HepG2 (cell line): ENCODE data around the gene HOXA6. TPM values are rescaled to one million over a fixed set of nuclear protein-coding genes. Genes with fewer than 3 reads are reported as not detected.
A peak's percentile ranks its signal among the peaks of the same experiment; 100 is the strongest.

Experiments used
- CBFB ChIP-seq: sonication (generic); formaldehyde crosslinking; IDR thresholded peaks from 2 replicates; pipeline ENCODE4 v1.4.0; 2020; ENCODE audit warnings: missing genetic modification reagents
- FOXA3 ChIP-seq: IDR thresholded peaks from 2 replicates; pipeline ENCODE4 v1.6.1; 2016; ENCODE audit warnings: missing genetic modification reagents, missing compliant biosample characterization
- GABPA ChIP-seq, 2 experiments: IDR thresholded peaks; 2 replicates each; pipeline ENCODE4 v1.6.1; 2011 to 2016; ENCODE audit warnings: low read depth in 2 of 2, low read length in 1 of 2, missing biosample characterization in 1 of 2, missing genetic modification characterization in 1 of 2
- HNF4A ChIP-seq: sonication (generic); formaldehyde crosslinking; IDR thresholded peaks from 2 replicates; pipeline ENCODE4 v1.4.0; 2020; ENCODE audit warnings: missing genetic modification reagents
- MAF1 ChIP-seq: sonication (generic); formaldehyde crosslinking; IDR thresholded peaks from 2 replicates; pipeline ENCODE4 v1.5.0; 2020; ENCODE audit warnings: missing genetic modification reagents, borderline replicate concordance
- NFE2L1 ChIP-seq: sonication (generic); formaldehyde crosslinking; IDR thresholded peaks from 2 replicates; pipeline ENCODE4 v1.4.0; 2020; ENCODE audit warnings: missing genetic modification reagents, mild to moderate bottlenecking, borderline replicate concordance
- NKX3-1 ChIP-seq: sonication (generic); formaldehyde crosslinking; IDR thresholded peaks from 2 replicates; pipeline ENCODE4 v1.5.0; 2020; ENCODE audit warnings: missing genetic modification reagents
- NR3C1 ChIP-seq: sonication (generic); formaldehyde crosslinking; IDR thresholded peaks from 2 replicates; pipeline ENCODE4 v1.4.0; 2020; ENCODE audit warnings: missing genetic modification reagents
- PAXIP1 ChIP-seq: sonication (generic); formaldehyde crosslinking; conservative IDR thresholded peaks from 2 replicates; pipeline ENCODE4 v1.4.0; 2020; ENCODE audit warnings: mild to moderate bottlenecking, missing genetic modification reagents, moderate library complexity
- PRMT3 ChIP-seq: sonication (generic); formaldehyde crosslinking; IDR thresholded peaks from 2 replicates; pipeline ENCODE4 v1.8.1; 2022; ENCODE audit warnings: low read depth, mild to moderate bottlenecking, moderate library complexity, missing genetic modification reagents, borderline replicate concordance
- SPEN ChIP-seq: sonication (generic); formaldehyde crosslinking; IDR thresholded peaks from 2 replicates; pipeline ENCODE4 v1.5.1; 2020; ENCODE audit warnings: low read depth, mild to moderate bottlenecking, missing genetic modification reagents
- SRSF9 ChIP-seq: fragments of 200-400 bp; formaldehyde crosslinking; IDR thresholded peaks from 2 replicates; pipeline ENCODE4 v1.6.1; 2018; ENCODE audit warnings: borderline replicate concordance, mild to moderate bottlenecking, low read depth, low read length; ENCODE audit not compliant: insufficient read depth, poor library complexity, severe bottlenecking
- ZMAT3 ChIP-seq: sonication (generic); formaldehyde crosslinking; conservative IDR thresholded peaks from 2 replicates; pipeline ENCODE4 v1.7.0; 2021; ENCODE audit warnings: missing genetic modification reagents
- ZNF3 ChIP-seq: IDR thresholded peaks from 2 replicates; pipeline ENCODE4 v1.7.0; 2017; ENCODE audit warnings: inconsistent platforms
- ZNF510 ChIP-seq: sonication (generic); formaldehyde crosslinking; IDR thresholded peaks from 2 replicates; pipeline ENCODE4 v1.4.0; 2020; ENCODE audit warnings: low read depth, mild to moderate bottlenecking, missing genetic modification reagents
- ZNF557 ChIP-seq: sonication (generic); formaldehyde crosslinking; IDR thresholded peaks from 2 replicates; pipeline ENCODE4 v1.4.0; 2020; ENCODE audit warnings: missing genetic modification reagents
- ZNF670 ChIP-seq: sonication (generic); formaldehyde crosslinking; IDR thresholded peaks from 2 replicates; pipeline ENCODE4 v1.8.0; 2022; ENCODE audit warnings: mild to moderate bottlenecking, missing genetic modification reagents, borderline replicate concordance
- ZNF709 ChIP-seq: sonication (generic); formaldehyde crosslinking; IDR thresholded peaks from 2 replicates; pipeline ENCODE4 v1.5.0; 2020; ENCODE audit warnings: mild to moderate bottlenecking, missing genetic modification reagents
- ZNF746 ChIP-seq: sonication (generic); formaldehyde crosslinking; IDR thresholded peaks from 2 replicates; pipeline ENCODE4 v1.8.0; 2022; ENCODE audit warnings: mild to moderate bottlenecking, missing genetic modification reagents
- ZSCAN9 ChIP-seq: IDR thresholded peaks from 2 replicates; pipeline ENCODE4 v1.6.1; 2016; ENCODE audit warnings: borderline replicate concordance
- polyA plus RNA-seq, 8 experiments: library from polyadenylated mRNA; depleted of rRNA in 3 of 8; stranded (reverse) in 7 of 8; unstranded in 1 of 8; fragments of >200 nt; fragmentation: Illumina TruSeq in 4 of 8; extraction: Trizol in 4 of 8; gene quantifications; 2 replicates each; pipeline versions ENCODE4 v1.2.1 to v1.2.3, GENCODE V29; 2011 to 2016; ENCODE audit warnings: low read depth in 4 of 8, missing spikeins in 1 of 8, mixed read lengths in 1 of 8; ENCODE audit not compliant: insufficient read depth in 1 of 8
- total RNA-seq, 5 experiments: library from RNA; depleted of rRNA; stranded (reverse); fragments of >200 nt; fragmentation: Illumina TruSeq; extraction: Trizol; gene quantifications; 2 replicates each; pipeline ENCODE4 v1.2.3, GENCODE V29; 2016; ENCODE audit warnings: low read depth in 1 of 5
- TF ChIP-seq, protein P1 (sequence below): sonication (generic); formaldehyde crosslinking; IDR thresholded peaks from 2 replicates; pipeline ENCODE4 v1.8.0; 2022; ENCODE audit warnings: mild to moderate bottlenecking, missing genetic modification reagents, borderline replicate concordance
- TF ChIP-seq, protein P2 (sequence below): sonication (generic); formaldehyde crosslinking; IDR thresholded peaks from 2 replicates; pipeline ENCODE4 v1.9.0; 2021; ENCODE audit warnings: missing genetic modification reagents, mild to moderate bottlenecking, borderline replicate concordance
- TF ChIP-seq, protein P3 (sequence below): sonication (generic); formaldehyde crosslinking; IDR thresholded peaks from 2 replicates; pipeline ENCODE4 v1.5.0; 2020; ENCODE audit warnings: missing genetic modification reagents

HOXA6 gene
- total and polyA plus RNA-seq, 2 of the 13 experiments (the other 11 are each of a cell fraction or from before 2014, with no cell fraction given): 1.3 to 1.5 TPM

GRCh38 chr7:27143023-27143949 lies 4.3 kb downstream of the HOXA6 start, which contains the start of gene HOXA5 (continued):
- no peak for TF ChIP-seq NKX3-1 (CRISPR knock-in tag)
- no peak for TF ChIP-seq ZMAT3
- TF ChIP-seq ZNF746 (CRISPR knock-in tag): no peak
- TF ChIP-seq, protein P1, sequence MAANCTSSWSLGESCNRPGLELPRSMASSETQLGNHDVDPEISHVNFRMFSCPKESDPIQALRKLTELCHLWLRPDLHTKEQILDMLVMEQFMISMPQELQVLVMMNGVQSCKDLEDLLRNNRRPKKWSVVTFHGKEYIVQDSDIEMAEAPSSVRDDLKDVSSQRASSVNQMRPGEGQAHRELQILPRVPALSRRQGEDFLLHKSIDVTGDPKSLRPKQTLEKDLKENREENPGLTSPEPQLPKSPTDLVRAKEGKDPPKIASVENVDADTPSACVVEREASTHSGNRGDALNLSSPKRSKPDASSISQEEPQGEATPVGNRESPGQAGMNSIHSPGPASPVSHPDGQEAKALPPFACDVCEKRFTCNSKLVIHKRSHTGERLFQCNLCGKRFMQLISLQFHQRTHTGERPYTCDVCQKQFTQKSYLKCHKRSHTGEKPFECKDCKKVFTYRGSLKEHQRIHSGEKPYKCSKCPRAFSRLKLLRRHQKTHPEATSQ (CRISPR knock-in tag): no peak
- no peak for TF ChIP-seq HNF4A (CRISPR knock-in tag)
- no peak; the same call in 1 of the 2 replicates for TF ChIP-seq PAXIP1 (CRISPR knock-in tag)
- TF ChIP-seq, protein P2, sequence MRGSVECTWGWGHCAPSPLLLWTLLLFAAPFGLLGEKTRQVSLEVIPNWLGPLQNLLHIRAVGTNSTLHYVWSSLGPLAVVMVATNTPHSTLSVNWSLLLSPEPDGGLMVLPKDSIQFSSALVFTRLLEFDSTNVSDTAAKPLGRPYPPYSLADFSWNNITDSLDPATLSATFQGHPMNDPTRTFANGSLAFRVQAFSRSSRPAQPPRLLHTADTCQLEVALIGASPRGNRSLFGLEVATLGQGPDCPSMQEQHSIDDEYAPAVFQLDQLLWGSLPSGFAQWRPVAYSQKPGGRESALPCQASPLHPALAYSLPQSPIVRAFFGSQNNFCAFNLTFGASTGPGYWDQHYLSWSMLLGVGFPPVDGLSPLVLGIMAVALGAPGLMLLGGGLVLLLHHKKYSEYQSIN: no peak
- TF ChIP-seq NFE2L1 (CRISPR knock-in tag): no peak
- TF ChIP-seq, protein P3, sequence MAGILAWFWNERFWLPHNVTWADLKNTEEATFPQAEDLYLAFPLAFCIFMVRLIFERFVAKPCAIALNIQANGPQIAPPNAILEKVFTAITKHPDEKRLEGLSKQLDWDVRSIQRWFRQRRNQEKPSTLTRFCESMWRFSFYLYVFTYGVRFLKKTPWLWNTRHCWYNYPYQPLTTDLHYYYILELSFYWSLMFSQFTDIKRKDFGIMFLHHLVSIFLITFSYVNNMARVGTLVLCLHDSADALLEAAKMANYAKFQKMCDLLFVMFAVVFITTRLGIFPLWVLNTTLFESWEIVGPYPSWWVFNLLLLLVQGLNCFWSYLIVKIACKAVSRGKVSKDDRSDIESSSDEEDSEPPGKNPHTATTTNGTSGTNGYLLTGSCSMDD (CRISPR knock-in tag): no peak
- no peak for TF ChIP-seq MAF1
- TF ChIP-seq ZNF510 (CRISPR knock-in tag): no peak
- no peak for TF ChIP-seq NR3C1 (CRISPR knock-in tag)
- no peak for TF ChIP-seq GABPA (IDR thresholded peaks at IDR 0.05; ENCODE audit: low read depth, low read length)
- no peak for TF ChIP-seq GABPA (CRISPR knock-in tag; IDR thresholded peaks at IDR 0.05; ENCODE audit: low read depth)
- TF ChIP-seq SRSF9: no peak
- TF ChIP-seq ZNF709: no peak
- TF ChIP-seq CBFB (CRISPR knock-in tag): no peak
- TF ChIP-seq SPEN: no peak
- TF ChIP-seq FOXA3 (CRISPR knock-in tag): peak; percentile 25; the same call in 1 of the 2 replicates
- TF ChIP-seq PRMT3 (CRISPR knock-in tag): no peak
- no peak for TF ChIP-seq ZNF670 (CRISPR knock-in tag)
- no peak for TF ChIP-seq ZNF3 (CRISPR knock-in tag)
- no peak for TF ChIP-seq ZNF557 (CRISPR knock-in tag)
- TF ChIP-seq ZSCAN9 (CRISPR knock-in tag): no peak
